Heart right ventricle (tissue), 16 donors: ENCODE data around the gene FARSB. TPM values are rescaled to one million over a fixed set of nuclear protein-coding genes. Genes with fewer than 3 reads are reported as not detected.

Experiments used
- ATAC-seq, 8 donors: fragments of 200-7000 bp; cut with Tn5 transposase; one replicate each; pipeline ENCODE4 v1.9.1; 2020; ENCODE audit warnings: mild to moderate bottlenecking in 8 of 8, moderate library complexity in 8 of 8, moderate number of reproducible peaks in 1 of 8
- DNase-seq, 2 donors: peaks; one replicate each; pipeline ENCODE4 v3.0.0-alpha.2; 2020
- H3K27ac ChIP-seq, 10 donors: fragments of 200-600 bp; sonication (generic) in 2 of 10; one replicate each; pipeline versions ENCODE4 v1.5.0 to v1.8.0; 2020 to 2022; ENCODE audit warnings: mild to moderate bottlenecking in 3 of 10
- H3K27me3 ChIP-seq, 7 donors: fragments of 200-600 bp; one replicate each; pipeline ENCODE4 v1.8.0; 2021 to 2022; ENCODE audit warnings: mild to moderate bottlenecking in 2 of 7
- H3K36me3 ChIP-seq, 9 donors: fragments of 200-600 bp; sonication (generic) in 1 of 9; one replicate each; pipeline versions ENCODE4 v1.5.0 to v1.8.0; 2020 to 2022; ENCODE audit warnings: mild to moderate bottlenecking in 2 of 9
- H3K4me1 ChIP-seq, 9 donors: fragments of 200-600 bp; sonication (generic) in 1 of 9; one replicate each; pipeline versions ENCODE4 v1.5.0 to v1.8.0; 2020 to 2022; ENCODE audit warnings: mild to moderate bottlenecking in 4 of 9
- H3K4me3 ChIP-seq, 10 donors: fragments of 200-600 bp; sonication (generic) in 2 of 10; one replicate each; pipeline versions ENCODE4 v1.5.0 to v1.8.0; 2020 to 2022; ENCODE audit warnings: mild to moderate bottlenecking in 7 of 10, moderate library complexity in 2 of 10
- H3K9me3 ChIP-seq, 11 donors: fragments of 200-600 bp in 10 of 11; sonication (generic) in 2 of 11; one replicate each; pipeline versions ENCODE4 v1.5.0 to v1.8.0; 2013 to 2022; ENCODE audit warnings: mild to moderate bottlenecking in 2 of 11, control low read depth in 1 of 11, moderate library complexity in 1 of 11
- WGBS, 2 donors: extraction: QIAGEN DNeasy Blood & Tissue Kit; methylation state at CpG; one replicate each; pipeline ENCODE4 v1.1.7; 2013; ENCODE audit warnings: inconsistent platforms in 1 of 2; 5-methylcytosine and 5-hydroxymethylcytosine counted together
- intact Hi-C, 10 donors: fragments of 100-400 bp; cut with DNase I; formaldehyde crosslinking; loops; one replicate each; pipeline versions ENCODE4 v1.11.1 to v1.14.2; 2022
- polyA plus RNA-seq, 2 donors: library from polyadenylated mRNA; stranded (reverse); fragments of 200-250 nt; gene quantifications; one replicate each; pipeline ENCODE4 v1.2.3, GENCODE V29; 2013
- total RNA-seq, 10 donors: library from RNA; stranded (reverse); fragmentation: NEBNext Ultra II Directional in 3 of 10; extraction: Animal tissue kit (Norgen Biotek cat#: 25700) in 3 of 10; gene quantifications; one replicate each; pipeline versions ENCODE4 v1.2.1 to v1.2.4, GENCODE V29; 2021 to 2023
- TF ChIP-seq, protein P1 (sequence below), 9 donors: fragments of 200-600 bp; sonication (generic) in 2 of 9; IDR thresholded peaks; one replicate each; pipeline versions ENCODE4 v1.5.0 to v1.8.0; 2021 to 2022; ENCODE audit warnings: antibody characterized with exemption in 9 of 9, mild to moderate bottlenecking in 5 of 9, moderate library complexity in 1 of 9
- donor health status: Arrhythmogenic right ventricular cardiomyopathy.
- donor health status: ischemic (EF 13 %, LVEDD 7.1; RV severe dilation, severe dysfunction).
- donor health status: healthy with polysubstance abuse.
- donor health status: DM: no; HTN: yes; CAD: no.
- donor health status: DM: no; HTN: no; CAD: no.
- donor health status: ischemic (EF 25% LVEDD 6.9; RV normal size, moderate dysfunction).
- donor health status: ischemic (EF 25% LVEDD 5.7; RV mildly dilated, moderate dysfunction).
- donor health status: healthy.
- donor health status: DM: yes; HTN: yes; CAD: no.
- donor health status: Ischemic cardiomyopathy.
- donor health status: ischemic (EF 35%, LVEDD 5.7; RV mildly dilated, moderate dysfunction).
- donor health status: nonischemic (EF 11% LVEDD 7.7; RV severe dilation, severe dysfunction).
- donor health status: DM: yes; HTN: yes; CAD: no.
- donor health status: PGD.
- donor health status: ischemic (EF 29% LVEDD 5.4; RV normal size, mild dysfunction).
- donor health status: nonischemic (EF 23%, LVEDD 6.1; RV moderate dilation, normal function).

FARSB gene
- total and polyA plus RNA-seq, 12 donors: 12.1 to 26.6 (median 20.5) TPM

DNA sequence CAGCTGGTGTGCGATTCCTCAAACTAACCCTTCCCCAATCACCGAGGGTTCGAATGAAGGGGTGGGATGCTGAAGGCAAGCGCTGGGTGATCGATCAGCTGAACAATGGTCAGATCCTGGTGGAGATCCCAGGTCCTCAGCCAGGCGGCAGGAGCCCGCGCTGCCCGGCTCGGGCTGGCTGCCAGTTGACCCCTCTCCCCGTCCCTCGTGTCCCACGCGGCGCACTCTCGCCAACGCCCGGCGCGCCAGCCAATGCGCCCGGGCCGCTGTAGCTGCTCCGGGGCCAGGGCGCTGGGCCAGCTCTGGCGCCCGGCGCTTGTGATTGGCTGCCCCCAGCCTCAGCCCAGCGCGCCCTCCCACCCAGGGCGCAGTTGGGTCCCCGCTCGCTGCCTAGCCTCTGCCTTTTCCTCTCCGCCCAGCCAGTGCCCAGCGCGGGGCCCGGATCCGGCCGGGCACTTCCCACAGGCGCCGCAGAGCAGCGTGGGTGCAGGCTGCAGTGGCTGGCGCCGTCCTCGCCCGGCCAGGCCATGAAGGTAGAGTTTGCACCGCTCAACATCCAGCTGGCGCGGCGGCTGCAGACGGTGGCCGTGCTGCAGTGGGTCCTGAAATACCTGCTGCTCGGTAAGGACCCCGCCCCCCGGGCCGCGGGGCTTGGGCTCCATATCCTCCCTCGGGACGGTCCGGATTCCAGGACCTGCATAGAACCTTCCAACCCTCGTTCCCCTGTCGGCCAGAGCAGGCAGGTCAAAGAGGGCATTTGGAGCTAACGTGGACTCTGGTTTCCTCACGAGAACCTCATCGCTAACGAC, 15.6 kb upstream of the FARSB start, which contains the start of gene MOGAT1:
MOGAT1 (plus strand) TSS at position 400 of the 809 bp plus-strand sequence; CDS start at position 528, 128 bp downstream.
- no peaks in the 10 kb centered on the region for H3K36me3 ChIP-seq
- peak within 1 kb of the TSS in 9 of 10 donors; percentile 36 to 67 (median 56) for H3K4me3 ChIP-seq
- peaks cover 0 to 48% (median 10%) of the 10 kb centered on the region in 7 donors for H3K27me3 ChIP-seq
- TF ChIP-seq, protein P1, sequence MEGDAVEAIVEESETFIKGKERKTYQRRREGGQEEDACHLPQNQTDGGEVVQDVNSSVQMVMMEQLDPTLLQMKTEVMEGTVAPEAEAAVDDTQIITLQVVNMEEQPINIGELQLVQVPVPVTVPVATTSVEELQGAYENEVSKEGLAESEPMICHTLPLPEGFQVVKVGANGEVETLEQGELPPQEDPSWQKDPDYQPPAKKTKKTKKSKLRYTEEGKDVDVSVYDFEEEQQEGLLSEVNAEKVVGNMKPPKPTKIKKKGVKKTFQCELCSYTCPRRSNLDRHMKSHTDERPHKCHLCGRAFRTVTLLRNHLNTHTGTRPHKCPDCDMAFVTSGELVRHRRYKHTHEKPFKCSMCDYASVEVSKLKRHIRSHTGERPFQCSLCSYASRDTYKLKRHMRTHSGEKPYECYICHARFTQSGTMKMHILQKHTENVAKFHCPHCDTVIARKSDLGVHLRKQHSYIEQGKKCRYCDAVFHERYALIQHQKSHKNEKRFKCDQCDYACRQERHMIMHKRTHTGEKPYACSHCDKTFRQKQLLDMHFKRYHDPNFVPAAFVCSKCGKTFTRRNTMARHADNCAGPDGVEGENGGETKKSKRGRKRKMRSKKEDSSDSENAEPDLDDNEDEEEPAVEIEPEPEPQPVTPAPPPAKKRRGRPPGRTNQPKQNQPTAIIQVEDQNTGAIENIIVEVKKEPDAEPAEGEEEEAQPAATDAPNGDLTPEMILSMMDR (IDR thresholded peaks at IDR 0.05): no peak
- peaks cover 0 to 25% (median 8%) of the 10 kb centered on the region in 9 donors for H3K4me1 ChIP-seq
- ATAC-seq: peak; percentile 80 to 95 (median 84)
- H3K27ac ChIP-seq: peak within 1 kb of the TSS in 8 of 10 donors; percentile 12 to 55 (median 37)
- intact Hi-C loops: no loop called here
- peak; percentile 8 to 58 for DNase-seq
- whole genome bisulfite sequencing, 2 donors: 3% methylated on average over 66 of the region's 66 CpGs
- H3K9me3 ChIP-seq: no peaks in the 10 kb centered on the region

DNA sequence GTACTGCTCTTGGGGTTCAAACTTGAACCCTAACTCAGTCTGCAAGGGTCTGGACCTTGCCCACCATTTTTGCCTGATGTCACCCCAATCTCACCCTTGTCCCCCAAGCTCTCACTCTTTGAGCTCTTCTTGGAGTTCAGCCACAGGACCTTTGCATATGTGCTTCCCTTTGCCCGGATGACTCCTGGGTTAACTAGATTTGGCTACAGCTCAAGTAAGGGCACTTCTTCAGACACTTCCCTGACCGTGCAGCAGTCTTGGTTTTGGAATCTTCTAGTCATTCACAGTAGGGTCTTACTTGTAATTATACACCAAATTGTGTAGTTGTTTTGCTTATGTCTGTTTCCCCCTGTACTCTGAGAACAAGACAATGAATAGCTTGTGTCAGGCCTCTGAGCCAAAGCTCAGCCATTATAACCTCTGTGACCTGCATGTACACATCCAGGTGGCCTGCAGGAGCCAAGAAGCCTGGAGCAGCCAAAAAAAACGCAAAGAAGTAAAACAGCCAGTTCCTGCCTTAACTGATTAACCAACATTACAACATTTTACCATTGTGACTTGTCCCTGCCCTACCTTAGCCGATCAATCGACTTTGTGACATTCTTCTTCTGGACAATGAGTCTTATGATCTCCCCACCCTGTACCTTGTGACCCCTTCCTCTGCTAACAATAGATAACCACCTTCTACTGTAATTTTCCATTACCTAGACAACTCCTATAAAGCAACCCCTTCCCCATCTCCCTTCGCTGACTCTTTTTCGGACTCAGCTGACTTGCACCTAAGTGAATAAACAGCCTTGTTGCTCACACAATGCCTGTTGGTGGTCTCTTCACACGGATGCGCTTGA, 14.5 kb upstream of the FARSB start:
- H3K4me1 ChIP-seq: peaks cover 0 to 25% (median 8%) of the 10 kb centered on the region in 9 donors
- no peak overlapping the region for H3K4me3 ChIP-seq
- ATAC-seq: no peak
- intact Hi-C loops: no loop called here
- H3K27me3 ChIP-seq: peaks cover 0 to 48% (median 10%) of the 10 kb centered on the region in 7 donors
- no peaks in the 10 kb centered on the region for H3K9me3 ChIP-seq
- no peaks in the 10 kb centered on the region for H3K36me3 ChIP-seq
- TF ChIP-seq, protein P1 (IDR thresholded peaks at IDR 0.05): no peak
- DNase-seq: no peak
- H3K27ac ChIP-seq: no peak overlapping the region
- 74 to 82% methylated on average over 9 of the region's 9 CpGs for WGBS, 2 donors

DNA sequence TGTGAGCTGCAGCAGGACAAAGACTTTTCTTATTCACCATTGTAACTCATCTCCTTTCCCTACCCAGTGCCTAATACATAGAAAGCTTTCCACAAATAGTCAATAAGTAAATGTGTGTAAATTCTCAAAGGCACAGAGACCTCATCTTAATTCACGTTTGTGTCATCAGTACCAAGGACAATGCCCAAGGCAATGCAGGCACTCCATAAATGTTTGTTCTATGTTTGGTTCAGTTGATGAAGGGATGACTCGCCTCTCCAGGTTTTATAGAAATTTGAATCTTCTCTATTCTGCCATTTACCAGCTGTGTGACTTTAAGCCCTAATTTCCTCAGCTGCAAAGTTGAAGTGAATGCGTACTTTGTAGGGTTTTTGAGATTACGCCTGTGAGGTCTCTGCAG, 13.5 kb upstream of the FARSB start:
- H3K27me3 ChIP-seq: peaks cover 0 to 42% (median 10%) of the 10 kb centered on the region in 7 donors
- 71 to 75% methylated on average over 4 of the region's 4 CpGs for WGBS, 2 donors

More for the DNA sequence above, 13.5 kb upstream of the FARSB start:
- intact Hi-C loops: no loop called here
- ATAC-seq: no peak
- H3K27ac ChIP-seq: no peak overlapping the region
- H3K36me3 ChIP-seq: no peaks in the 10 kb centered on the region
- TF ChIP-seq, protein P1 (IDR thresholded peaks at IDR 0.05): no peak
- H3K4me1 ChIP-seq: peaks cover 0 to 25% (median 8%) of the 10 kb centered on the region in 9 donors
- H3K4me3 ChIP-seq: no peak overlapping the region
- no peak for DNase-seq
- no peaks in the 10 kb centered on the region for H3K9me3 ChIP-seq
